NCI-H1092 (cell line): ENCODE data around the gene RSPH10B.
"Not testable (repeated sequence)": the region's sequence is repeated elsewhere in the genome, so short reads cannot be mapped to it uniquely, and the experiment has no call there.

Experiments
- DNase-seq: peaks from one replicate; lab custom pipeline; 2025; lab: John Stamatoyannopoulos, UW

RSPH10B gene

DNA sequence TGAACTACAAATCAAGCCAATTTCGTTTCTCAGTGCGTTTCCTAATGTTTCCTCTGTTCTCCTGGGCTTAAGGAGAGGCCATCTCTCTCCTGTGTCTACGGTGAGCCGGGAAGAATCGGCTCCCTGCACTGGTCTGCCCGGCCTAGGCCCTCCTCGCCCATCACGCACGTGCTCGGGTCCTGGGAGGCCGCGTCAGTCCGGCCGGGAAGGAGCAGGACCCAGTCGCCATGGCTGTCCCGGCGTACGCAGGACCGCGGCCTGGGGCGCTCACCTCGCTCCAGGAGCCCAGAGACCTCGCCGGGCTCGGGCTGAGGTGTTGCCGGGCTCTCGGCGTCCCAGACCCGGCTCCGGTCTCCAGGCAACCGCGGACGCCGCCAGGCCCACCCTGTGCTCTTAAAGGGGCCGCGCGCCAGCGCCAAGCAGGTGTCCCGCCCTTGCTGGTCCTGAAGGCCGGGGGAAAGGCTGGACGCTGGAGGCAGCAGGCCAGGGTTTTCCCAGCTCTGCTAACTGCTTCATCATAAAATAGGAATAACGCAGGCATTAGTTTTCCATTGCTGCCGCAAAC, at the start of gene RSPH10B:
TSS of gene RSPH10B (minus strand) at position 343 of the 565 bp plus-strand sequence. CDS start 3,573 bp downstream, outside the sequence.
- DNase-seq, result not testable (repeated sequence)

DNA sequence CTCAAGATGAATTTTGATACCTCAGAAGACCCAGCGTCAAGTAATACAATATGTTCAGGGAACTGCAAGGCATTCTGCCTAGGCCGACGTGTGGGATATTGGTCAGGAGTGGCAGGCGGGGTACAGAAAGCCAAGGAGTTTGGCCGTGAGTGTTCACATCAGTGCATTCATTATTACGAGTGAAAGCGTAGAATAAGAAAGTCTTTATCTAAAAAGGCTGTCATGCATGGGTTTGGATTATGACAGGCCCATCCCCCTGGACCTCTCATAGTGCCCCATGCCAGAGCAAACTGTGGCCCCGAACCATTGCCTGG, 46.1 kb upstream of the RSPH10B start:
- no peak for DNase-seq

DNA sequence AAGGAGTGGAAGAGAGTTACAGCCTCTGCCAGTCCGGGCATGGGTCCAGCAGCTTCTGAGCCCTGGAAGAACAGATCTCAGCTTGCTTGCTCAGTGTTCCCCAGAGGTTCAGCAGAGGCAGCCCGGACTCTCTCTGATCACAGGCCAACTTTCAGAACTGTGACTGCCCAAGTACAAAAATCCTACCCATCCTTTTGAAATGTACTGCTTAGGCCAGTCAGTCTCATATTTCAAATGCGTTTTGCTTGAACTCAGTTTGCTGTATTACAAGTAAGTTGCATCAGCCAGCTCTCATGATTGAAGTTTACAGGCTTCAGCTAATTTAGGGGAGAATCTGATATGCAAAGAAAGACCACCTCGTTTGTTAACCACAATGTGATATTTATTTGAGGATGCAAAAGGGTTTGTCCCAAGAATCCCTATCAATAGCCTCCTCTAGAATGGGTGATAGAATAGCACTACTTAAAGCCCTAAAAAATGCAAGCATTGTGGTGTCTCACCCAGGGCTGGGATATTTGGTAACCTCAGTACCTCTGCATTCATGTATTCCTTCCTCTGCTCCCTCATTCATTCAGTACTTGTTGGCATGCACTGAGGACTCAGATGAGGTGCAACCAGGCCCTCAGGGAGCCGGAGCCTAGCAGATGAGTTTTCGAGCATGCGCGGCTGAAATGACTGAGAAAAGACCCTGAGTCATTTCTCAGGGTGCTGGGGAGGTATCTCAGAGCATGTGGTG, 45.6 kb upstream of the RSPH10B start:
- peak; percentile 30 for DNase-seq

DNA sequence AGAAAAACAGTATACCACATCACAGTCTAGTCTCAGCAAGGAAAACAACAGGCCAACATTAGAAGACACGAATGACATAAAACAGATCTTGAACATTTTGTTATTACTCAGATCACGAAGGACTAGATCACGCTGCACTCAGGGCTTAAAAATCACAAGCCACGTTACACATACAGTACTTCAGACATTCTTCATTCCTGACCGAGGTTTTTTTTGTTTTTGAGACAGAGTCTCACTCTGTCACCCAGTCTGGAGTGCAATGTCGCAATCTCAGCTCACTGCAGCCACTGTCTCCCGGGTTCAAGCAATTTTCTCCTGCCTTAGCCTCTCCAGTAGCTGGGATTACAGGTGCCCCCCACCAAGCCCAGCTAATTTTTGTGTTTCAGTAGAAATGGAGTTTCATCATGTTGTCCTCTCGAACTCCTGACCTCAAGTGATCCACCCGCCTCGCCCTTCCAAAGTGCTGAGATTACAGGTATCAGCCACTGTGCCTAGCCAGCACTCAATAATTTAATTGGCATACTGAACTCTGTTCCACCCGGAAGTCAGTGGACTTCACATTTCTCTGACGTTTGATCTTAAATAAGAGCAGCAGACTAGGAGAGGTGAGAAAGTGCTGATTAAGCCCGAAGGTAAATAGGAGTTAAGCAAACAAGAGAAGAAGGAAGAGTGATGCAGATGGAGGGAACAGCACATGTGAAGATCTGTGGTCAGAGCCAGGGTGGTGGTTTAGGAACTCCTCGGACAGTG, 42.0 kb upstream of the RSPH10B start:
- DNase-seq, result no peak

DNA sequence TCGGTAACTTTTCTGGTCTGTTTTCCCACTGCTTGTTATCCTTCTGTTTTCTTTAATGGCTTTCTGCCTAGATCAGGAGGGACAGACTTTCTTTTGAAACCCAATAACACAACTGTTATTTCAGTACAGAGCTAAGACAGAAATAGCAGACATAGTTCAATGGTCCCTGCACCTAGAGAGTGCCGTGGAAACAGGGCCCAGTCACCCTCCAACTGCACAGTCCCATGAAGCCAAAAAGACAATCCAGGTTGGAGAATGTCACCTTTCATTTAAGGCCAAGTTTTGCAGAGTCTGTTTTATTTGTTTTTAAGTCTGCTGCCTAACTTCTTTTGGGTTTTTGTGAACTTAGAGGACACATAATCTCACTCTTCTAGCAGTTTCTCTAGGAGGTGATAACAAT, 41.1 kb upstream of the RSPH10B start:
- no peak for DNase-seq

DNA sequence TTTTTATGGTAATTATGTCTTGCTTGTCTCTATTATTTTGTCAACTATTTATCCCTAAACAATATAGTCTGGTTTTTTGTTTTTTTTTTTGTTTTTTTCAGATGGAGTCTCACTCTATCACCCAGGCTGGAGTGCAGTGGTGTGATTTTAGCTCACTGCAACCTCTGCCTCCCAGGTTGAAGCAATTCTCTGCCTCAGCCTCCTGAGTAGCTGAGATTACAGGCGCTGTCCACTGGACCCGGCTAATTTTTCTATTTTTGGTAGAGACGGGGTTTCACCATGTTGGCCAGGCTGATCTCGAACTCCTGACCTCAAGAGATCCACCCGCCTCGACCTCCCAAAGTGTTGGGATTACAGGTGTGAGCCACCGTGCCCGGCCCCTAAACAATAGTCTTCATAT, 39.9 kb upstream of the RSPH10B start:
- DNase-seq, result not testable (repeated sequence)

DNA sequence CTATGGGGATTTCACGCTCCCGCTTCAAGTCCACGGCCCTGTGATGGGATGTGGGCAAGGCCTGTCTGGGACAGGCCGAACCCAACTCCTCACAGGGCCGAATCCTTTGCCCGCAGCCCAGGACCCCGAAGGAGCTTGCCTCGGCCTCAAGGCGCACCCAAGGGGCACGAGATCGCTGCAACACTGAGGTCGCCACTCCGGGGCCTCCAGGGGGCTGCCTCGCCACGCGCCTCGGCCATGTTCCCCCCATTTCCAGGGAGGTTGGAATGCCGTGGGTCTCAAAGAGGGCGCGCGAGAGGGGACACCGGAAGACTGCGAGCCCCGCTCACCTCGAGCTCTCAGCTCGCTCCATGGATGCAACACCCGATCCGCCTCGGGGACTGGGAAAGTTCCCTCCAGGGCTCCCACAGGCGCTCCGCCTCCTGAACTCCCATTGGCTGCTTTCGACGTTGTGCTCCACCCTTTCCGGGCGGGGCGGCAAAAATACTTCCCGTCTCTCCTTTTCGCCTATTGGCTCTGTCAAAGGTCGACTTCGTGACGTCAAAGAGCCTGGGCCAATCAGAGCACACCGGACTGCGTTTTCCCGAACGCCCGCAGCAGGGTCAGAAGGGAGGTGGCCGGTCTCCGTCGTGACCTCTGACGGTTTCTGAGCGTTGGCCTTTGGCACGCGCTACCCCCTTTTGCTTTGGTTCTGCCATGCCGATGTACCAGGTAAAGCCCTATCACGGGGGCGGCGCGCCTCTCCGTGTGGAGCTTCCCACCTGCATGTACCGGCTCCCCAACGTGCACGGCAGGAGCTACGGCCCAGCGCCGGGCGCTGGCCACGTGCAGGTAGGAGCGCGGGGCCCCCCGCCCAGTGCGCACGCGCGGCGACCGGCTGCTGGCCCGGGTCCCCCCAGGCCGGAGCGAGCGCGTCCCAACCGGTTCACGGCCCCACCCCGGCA, 38.5 kb upstream of the RSPH10B start, which contains the start of the genes AIMP2 and PMS2:
TSS of gene AIMP2 (plus strand) at position 605 of the 944 bp plus-strand sequence. CDS start at position 697, 92 bp downstream.
TSS of gene PMS2 (minus strand) at position 382 of the 944 bp plus-strand sequence. CDS start at position 352, 30 bp downstream.
- peak; percentile 100 for DNase-seq

DNA sequence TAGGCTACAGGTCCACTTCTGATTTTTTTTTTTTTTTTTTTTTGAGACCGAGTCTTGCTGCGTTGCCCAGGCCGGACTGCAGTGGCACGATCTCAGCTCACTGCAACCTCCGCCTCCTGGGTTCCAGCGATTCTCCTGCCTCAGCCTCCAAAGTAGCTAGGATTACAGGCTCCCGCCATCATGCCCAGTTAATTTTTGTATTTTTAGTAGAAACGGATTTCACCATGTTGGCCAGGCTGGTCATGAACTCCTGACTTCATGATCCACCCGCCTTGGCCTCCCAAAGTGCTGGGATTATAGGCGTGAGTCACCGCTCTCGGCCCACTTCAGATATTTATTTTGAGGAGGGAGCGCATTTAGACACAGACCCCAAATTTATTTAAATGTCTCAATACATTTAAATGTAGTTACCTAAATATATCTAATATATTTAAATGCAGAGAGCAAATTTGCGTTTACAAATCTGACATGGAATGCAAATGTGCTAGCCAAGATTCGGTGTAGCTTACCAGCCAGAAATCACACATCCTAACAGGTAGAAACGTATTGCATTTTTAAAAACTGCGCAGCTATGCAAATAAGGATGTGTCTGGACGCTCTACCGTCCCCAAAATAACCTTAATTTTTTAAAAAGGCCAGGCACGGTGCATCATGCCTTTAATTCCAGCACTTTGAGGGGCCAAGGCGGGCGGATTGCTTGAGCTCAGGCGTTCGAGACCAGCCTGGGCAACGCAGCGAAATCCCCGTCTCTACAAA, 37.5 kb upstream of the RSPH10B start:
- not testable (repeated sequence) for DNase-seq

DNA sequence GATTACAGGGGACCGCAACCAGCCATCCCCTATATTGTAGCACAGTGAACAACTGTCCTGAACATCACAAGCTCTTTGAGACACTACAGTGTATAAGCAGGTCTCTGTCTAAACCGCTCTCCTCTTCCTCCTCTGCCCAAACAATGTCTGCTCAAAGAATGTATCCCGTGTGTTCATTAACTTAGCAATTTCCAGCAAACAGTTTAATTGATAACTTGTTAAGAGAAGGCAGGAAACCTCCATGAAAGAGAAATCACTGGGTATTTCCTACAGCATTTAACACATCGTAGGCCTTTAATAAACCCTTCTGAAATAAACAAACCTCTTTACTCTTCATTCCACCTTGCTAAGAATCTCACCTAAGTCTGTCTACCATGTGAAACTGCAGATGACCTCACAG, 36.9 kb upstream of the RSPH10B start:
- DNase-seq, result no peak

DNA sequence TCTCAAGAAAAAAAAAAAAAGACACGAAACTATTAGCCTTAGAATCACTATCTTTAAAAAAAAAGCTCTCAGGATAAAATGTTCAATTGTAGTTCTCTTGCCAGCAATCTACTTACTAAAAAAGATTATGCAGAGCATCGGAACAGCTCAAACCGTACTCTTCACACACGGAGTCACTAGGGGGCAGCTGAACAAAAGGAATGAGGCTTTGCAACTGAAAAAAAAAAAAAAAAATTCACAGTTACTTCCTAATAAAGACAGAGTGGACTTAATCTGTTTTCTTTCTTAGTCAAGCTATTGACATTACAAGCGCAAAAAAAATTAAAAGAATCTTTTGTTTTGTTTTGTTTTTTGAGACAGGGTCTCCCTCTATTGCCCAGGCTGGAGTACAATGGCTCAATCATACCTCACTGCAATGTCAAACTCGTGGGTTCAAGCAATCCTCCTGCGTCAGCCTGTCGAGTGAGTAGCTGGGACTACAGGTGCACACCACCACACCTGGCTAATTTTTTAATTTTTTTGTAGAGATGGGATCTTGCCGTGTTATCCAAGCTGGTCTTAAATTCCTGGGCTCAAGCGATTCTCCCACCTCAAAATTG, 26.8 kb upstream of the RSPH10B start:
- peak; percentile 32 for DNase-seq

DNA sequence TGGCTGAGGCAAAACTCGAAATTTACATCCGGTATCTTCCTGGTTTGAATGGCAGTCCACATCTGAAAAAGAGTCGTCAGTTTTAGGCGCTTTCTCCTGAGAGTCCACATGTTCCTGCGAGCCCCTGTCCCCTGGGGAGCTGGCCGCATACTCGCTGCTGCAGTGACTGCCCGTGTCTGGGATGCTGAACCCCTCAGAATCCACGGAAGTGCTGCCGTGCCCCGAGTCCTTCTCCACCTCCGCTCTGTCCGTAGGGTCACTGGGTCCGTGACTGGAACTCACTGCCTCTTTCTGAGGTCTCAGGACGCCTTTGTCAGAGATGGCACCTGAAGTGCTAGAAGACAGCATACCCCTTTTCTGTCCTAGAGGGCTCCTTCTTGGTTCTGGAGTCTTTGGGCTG, 16.6 kb upstream of the RSPH10B start:
- not testable (repeated sequence) for DNase-seq

DNA sequence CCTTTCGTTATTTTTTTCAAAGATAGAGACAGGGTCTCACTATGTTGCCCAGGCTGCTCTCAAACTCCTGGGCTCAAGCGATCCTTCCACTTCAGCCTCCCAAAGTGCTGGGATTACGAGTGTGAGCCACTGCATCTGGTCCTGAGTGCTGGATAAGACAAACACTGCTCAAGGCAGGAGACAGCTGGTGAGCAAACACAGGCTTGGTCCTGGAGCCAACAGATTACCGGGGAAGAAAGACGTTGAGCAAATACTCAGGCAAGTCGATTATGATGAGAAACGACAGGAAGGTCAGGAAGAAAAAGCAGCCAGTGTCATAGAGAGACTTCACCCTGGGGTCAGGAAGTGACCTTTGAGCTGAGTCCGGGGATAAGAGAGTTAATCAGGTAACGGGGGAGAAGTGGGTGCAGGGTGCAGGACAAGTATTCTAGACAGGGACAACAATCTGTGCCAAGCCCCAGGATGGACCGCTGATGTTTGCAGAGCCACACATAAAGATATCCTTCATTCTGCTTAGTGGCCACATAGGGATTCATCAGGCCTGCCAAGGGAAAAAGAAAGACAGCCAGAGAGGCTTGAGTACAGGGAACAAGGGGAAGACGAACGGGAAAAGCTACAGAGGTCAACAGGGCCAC, 9.3 kb upstream of the RSPH10B start:
- DNase-seq, result not testable (repeated sequence)

DNA sequence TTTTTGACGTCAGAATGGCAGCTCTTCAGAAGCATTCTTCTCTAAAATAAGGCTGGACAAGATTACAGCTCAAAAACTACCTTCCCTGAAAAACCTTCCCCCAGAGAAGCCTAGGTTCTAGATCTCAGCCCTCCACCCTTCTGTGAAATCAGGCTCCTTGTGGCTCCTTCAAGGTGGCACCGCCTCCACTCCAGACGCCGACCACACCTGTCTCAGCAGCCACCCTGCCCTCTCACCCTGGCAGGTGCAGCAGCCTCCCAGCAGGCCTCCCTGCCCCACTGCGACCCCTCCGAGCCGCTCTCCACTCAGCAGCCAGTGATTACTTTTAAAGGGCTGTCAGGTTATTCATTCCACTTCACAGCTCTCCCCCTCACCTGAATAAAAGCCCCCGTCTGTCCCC, 3.1 kb upstream of the RSPH10B start:
- not testable (repeated sequence) for DNase-seq

DNA sequence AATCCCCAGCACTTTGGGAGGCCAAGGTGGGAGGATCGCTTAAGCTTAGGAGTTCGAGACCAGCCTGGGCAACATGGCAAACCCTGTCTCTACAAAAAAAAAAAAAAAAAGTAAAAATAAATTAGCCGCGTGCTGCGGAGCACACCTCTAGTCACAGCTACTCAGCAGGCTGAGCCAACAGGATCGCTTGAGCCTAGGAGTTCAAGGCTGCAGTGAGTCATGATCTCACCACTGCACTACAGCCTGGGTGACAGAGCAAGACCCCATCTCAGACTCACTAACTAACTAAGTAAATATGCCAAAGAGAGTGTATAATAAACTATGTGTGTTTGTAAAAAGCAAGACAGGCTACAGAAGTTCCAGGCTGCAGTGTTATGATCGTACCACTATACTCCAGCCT, 6.7 kb downstream of the RSPH10B start:
- not testable (repeated sequence) for DNase-seq

DNA sequence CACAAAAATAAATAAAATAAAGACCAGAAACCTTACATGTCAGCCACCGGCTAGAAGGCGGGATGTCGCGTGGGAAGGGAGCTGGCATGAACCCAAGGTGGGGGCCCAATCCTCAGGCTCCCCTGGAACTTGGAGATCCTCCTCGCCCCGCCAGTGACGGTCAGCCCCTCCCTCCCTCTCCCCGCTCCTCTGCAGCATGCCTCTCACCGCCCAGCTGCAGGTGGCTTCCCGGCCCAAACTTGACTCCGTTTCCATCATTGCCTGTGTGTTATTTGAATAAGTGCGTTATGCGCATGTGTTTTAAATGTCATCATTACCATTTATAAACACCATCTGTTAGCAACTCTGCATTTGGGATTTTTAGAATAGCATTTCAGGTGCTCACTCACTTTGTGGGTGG, 7.3 kb downstream of the RSPH10B start:
- DNase-seq, result not testable (repeated sequence)

DNA sequence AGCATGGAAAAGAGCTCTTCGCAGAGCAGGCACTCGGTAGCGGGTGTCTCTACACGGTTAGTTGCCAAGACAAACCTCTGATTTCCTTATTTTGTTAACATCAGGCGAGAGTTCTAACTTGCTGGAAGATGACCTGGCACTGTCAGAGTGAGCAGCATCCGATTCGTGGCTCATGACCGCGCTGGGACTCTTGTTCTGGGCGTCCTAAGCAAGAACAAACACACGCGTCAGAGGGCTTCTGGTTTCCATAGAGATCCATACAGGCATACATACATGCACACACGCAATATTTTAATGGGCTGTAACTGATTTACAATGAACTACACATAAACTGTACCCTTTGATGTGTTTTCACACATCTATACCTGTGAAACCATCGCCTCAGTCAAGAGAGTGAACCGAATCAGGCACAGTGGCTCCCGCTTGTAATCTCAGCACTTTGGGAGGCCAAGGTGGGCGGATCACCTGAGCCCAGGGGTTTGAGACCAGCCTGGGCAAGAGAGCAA, 35.5 kb downstream of the RSPH10B start:
- not testable (repeated sequence) for DNase-seq

DNA sequence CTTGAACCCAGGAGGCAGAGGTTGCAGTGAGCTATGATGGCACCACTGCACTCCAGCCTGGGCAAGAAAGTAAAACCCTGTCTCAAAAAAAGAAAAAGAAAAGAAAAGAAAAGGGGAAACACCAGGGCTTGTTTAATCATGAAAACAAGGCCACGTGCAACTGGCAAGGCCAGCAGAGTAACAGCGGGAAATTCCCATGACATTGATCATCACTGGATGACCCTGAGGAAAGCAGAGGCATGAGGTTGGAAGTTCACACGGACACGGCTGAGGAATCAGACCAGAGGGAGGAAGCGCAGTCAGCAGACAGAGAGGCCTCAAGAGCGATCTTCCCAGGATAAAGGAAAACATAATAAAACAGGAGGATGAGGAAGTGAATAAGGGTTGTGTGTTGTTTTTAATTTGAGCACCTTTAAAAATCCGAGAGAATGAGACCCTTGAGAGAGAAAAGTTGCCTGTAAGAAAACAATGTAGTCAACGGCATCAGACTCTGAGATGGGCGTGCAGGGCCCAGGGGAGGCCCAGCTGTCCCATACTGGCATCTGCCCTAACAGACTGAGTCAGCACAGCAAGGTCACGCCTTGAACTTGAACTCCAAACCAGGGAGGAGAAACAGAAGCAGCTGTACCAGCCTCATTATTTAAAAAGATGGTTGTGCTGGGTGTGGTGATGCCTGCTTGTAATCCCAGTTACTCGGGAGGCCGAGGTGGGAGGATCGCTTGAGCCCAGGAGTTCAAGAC, 38.4 kb downstream of the RSPH10B start:
- DNase-seq, result not testable (repeated sequence)

DNA sequence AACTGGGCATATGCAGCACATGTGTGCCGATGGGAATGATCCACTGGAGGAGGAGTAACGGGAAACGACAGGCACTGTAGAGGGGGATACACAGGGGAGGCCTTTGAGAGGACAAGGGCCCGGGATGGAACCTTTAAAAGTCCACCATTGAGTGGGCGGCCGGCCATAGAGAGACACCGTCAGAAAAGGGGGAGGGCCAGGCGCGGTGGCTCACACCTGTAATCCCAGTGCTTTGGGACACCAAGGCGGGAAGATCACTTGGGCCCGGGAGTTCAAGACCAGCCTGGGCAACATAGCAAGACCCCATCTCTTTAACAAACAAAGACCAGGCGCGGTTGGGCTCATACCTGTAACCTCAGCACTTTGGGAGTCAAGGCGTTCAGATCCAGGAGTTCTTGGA, 39.2 kb downstream of the RSPH10B start:
- DNase-seq, result not testable (repeated sequence)

DNA sequence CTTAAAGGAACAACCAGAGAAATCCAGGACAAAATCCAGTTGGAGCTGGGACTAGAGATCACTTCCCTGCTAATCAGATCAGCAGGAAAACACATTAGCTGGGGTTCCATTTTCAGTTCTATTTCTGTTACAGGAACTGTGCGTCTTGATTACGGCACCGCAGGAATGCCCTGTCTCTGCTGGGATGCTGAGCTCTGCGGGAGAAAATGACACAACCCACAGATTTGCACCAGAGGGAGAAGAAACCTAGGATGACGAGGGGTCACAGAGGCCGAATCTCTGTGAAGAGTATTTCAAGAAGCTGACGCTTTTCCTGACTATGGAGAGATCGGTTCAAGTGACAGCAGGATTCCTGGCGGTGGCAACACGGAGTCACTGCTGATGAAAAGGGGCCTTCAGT, 40.2 kb downstream of the RSPH10B start:
- not testable (repeated sequence) for DNase-seq
